HCT116 (cell line): Measurements from ENCODE around the gene ZC2HC1C. TPM values are rescaled to one million over a fixed set of nuclear protein-coding genes. Genes with fewer than 3 reads are reported as not detected.

Experiments used
- ATAC-seq: fragments of 200-7000 bp; cut with Tn5 transposase; 2 replicates; pipeline ENCODE4 v1.9.1; 2020; ENCODE audit warnings: mild to moderate bottlenecking, moderate library complexity
- BruUV-seq: library from RNA; stranded (reverse); fragments of 400-500 nt; replicated peaks from 2 replicates; lab custom pipeline; 2021; lab: Mats Ljungman, UMichigan
- CTCF ChIA-PET: fragments of 300-600 bp; sonication (Branson Sonifier 250); formaldehyde crosslinking; loops from one replicate; lab custom pipeline; 2021; ENCODE audit warnings: antibody characterized with exemption; lab: Charles Lee
- POLR2A ChIA-PET: fragments of 300-600, 350-600 bp; sonication (Branson Sonifier 250); formaldehyde crosslinking; loops from one replicate; lab custom pipeline; 2021; ENCODE audit warnings: antibody characterized with exemption; lab: Charles Lee
- RAD21 ChIA-PET, 2 experiments: fragments of 300-600 bp; sonication (Branson Sonifier 250); formaldehyde crosslinking; loops; one replicate each; lab custom pipeline; 2023; ENCODE audit warnings: low total read pairs in 2 of 2; ENCODE audit not compliant: uncharacterized antibody in 2 of 2, unreplicated experiment in 2 of 2, low non-redundant PET in 1 of 2; lab: Charles Lee
- DNase-seq: peaks from one replicate; pipeline ENCODE4 v3.0.0-alpha.2; 2010; ENCODE audit warnings: low read depth, low spot score
- H2AFZ ChIP-seq: fragments of 200-600 bp; shearing (Covaris generic), sonication (generic); 2 replicates; pipeline ENCODE4 v1.6.1; 2017; ENCODE audit warnings: low read depth, mixed run types, mixed read lengths, antibody characterized with exemption, low read length; ENCODE audit not compliant: poor library complexity, severe bottlenecking
- H3K27ac ChIP-seq: 2 replicates; pipeline ENCODE4 v1.5.1; 2012; ENCODE audit warnings: low read depth, low read length
- H3K27me3 ChIP-seq: fragments of 200-600 bp; sonication (generic); 2 replicates; pipeline ENCODE4 v1.6.1; 2016; ENCODE audit warnings: mixed run types, low read length, mixed read lengths; ENCODE audit not compliant: insufficient read depth
- H3K36me3 ChIP-seq, 2 experiments: fragments of 200-500 bp in 1 of 2; fragments of 200-600 bp in 1 of 2; sonication (Bioruptor generic) in 1 of 2; sonication (generic) in 1 of 2; 2 replicates each; pipeline versions ENCODE4 v1.5.1 to v1.6.1; 2014 to 2016; ENCODE audit warnings: low read length in 2 of 2, inconsistent platforms in 1 of 2, mixed read lengths in 1 of 2, mixed run types in 1 of 2; ENCODE audit not compliant: insufficient read depth in 2 of 2, control insufficient read depth in 1 of 2
- H3K4me1 ChIP-seq, 2 experiments: fragments of 200-600 bp in 1 of 2; sonication (generic) in 1 of 2; 2 replicates each; pipeline versions ENCODE4 v1.5.1 to v1.6.1; 2012 to 2017; ENCODE audit warnings: low read length in 2 of 2, inconsistent platforms in 1 of 2, mild to moderate bottlenecking in 1 of 2, mixed read lengths in 1 of 2, mixed run types in 1 of 2, moderate library complexity in 1 of 2; ENCODE audit not compliant: insufficient read depth in 2 of 2, control insufficient read depth in 1 of 2
- H3K4me2 ChIP-seq: fragments of 200-600 bp; sonication (generic); 2 replicates; pipeline ENCODE4 v1.6.1; 2017; ENCODE audit warnings: mixed run types, low read length, mixed read lengths
- H3K4me3 ChIP-seq, 2 experiments: fragments of 200-600 bp in 1 of 2; sonication (generic) in 1 of 2; replicated peaks in 1 of 2; 2 replicates each; pipeline ENCODE4 v1.5.1; 2011 to 2016; ENCODE audit warnings: low read length in 2 of 2, control low read depth in 1 of 2, low read depth in 1 of 2, mild to moderate bottlenecking in 1 of 2, mixed read lengths in 1 of 2, mixed run types in 1 of 2
- H3K79me2 ChIP-seq: fragments of 200-600 bp; sonication (generic); 2 replicates; pipeline ENCODE4 v1.6.1; 2017; ENCODE audit warnings: mild to moderate bottlenecking, mixed run types, low read length, moderate library complexity, mixed read lengths; ENCODE audit not compliant: insufficient read depth
- H3K9ac ChIP-seq: fragments of 200-600 bp; sonication (generic); 2 replicates; pipeline ENCODE4 v1.6.1; 2016; ENCODE audit warnings: low read length, mixed read lengths
- H3K9me2 ChIP-seq: fragments of 200-600 bp; sonication (generic), shearing (Covaris generic); 2 replicates; pipeline ENCODE4 v1.6.1; 2017; ENCODE audit warnings: mixed run types, mild to moderate bottlenecking, moderate library complexity; ENCODE audit not compliant: insufficient read depth
- H3K9me3 ChIP-seq, 2 experiments: fragments of 200-500 bp in 1 of 2; fragments of 200-600 bp in 1 of 2; sonication (Bioruptor generic) in 1 of 2; sonication (generic) in 1 of 2; 2 replicates each; pipeline ENCODE4 v1.6.1; 2014 to 2017; ENCODE audit warnings: low read length in 2 of 2, mixed read lengths in 2 of 2, inconsistent platforms in 1 of 2, low read depth in 1 of 2, mild to moderate bottlenecking in 1 of 2, mixed run types in 1 of 2, moderate library complexity in 1 of 2; ENCODE audit not compliant: control insufficient read depth in 1 of 2, insufficient read depth in 1 of 2
- H4K20me1 ChIP-seq: fragments of 200-600 bp; sonication (generic), shearing (Covaris generic); 2 replicates; pipeline ENCODE4 v1.6.1; 2017; ENCODE audit warnings: mixed run types, mild to moderate bottlenecking, moderate library complexity; ENCODE audit not compliant: insufficient read depth
- CBX3 ChIP-seq: IDR thresholded peaks from 2 replicates; pipeline ENCODE4 v1.6.1; 2012; ENCODE audit warnings: low read depth
- ELF1 ChIP-seq: IDR thresholded peaks from 2 replicates; pipeline ENCODE4 v1.6.1; 2012; ENCODE audit warnings: low read depth, borderline replicate concordance
- EZH2 ChIP-seq: fragments of 200-600 bp; sonication (generic); IDR thresholded peaks from 2 replicates; pipeline ENCODE4 v1.6.1; 2017; ENCODE audit warnings: antibody characterized with exemption, mixed run types
- MAX ChIP-seq: IDR thresholded peaks from 2 replicates; pipeline ENCODE4 v1.6.1; 2012
- POLR2AphosphoS5 ChIP-seq: IDR thresholded peaks from 2 replicates; pipeline ENCODE4 v1.6.1; 2011; ENCODE audit warnings: mild to moderate bottlenecking, low read depth, low read length, moderate library complexity
- REST ChIP-seq: IDR thresholded peaks from 2 replicates; pipeline ENCODE4 v1.6.1; 2012; ENCODE audit warnings: low read depth
- SIN3A ChIP-seq: IDR thresholded peaks from 2 replicates; pipeline ENCODE4 v1.6.1; 2012; ENCODE audit warnings: low read depth
- TCF7L2 ChIP-seq: IDR thresholded peaks from 2 replicates; pipeline ENCODE4 v1.7.0; 2011; ENCODE audit warnings: borderline replicate concordance, inconsistent platforms; ENCODE audit not compliant: insufficient read depth, insufficient read length; ENCODE audit errors: extremely low read depth
- intact Hi-C: fragments of 100-400 bp; cut with micrococcal nuclease; formaldehyde crosslinking; loops from 2 replicates; pipeline ENCODE4 v1.10.0; 2022
- total RNA-seq: library from RNA; stranded (reverse); gene quantifications from one replicate; pipeline ENCODE4 v1.2.1, GENCODE V29; 2021; ENCODE audit not compliant: unreplicated experiment

The ZC2HC1C gene
- total RNA-seq, 1 experiment from 2014 or later = 0.98 TPM

- BruUV-seq = no TSS peak
- Histone ChIP-seq H3K9me2 (no peaks in the 10 kb centered on the region), H3K36me3 (peaks cover 0 to 7% of the 10 kb centered on the region in 2 experiments; a peak in 2 of 4 replicates), H4K20me1 (no peaks in the 10 kb centered on the region), H3K79me2 (peaks cover 26% of the 10 kb centered on the region), H3K27me3 (no peaks in the 10 kb centered on the region), H3K4me2 (peak overlapping the region; percentile 82), H3K4me1 (peaks cover 0 to 16% of the 10 kb centered on the region in 2 experiments; a peak in 3 of 4 replicates), H2AFZ (peak overlapping the region; percentile 71), H3K9ac (peak overlapping the region; percentile 70), H3K27ac (no peak overlapping the region), H3K4me3 (peak overlapping the region; percentile 50 to 59), H3K9me3 (no peaks in the 10 kb centered on the region)
- ATAC-seq = peak; percentile 8; the same call in 1 of the 2 replicates
- DNase-seq = no peak
- CTCF ChIA-PET = interaction anchor here (0.9 kb wide), 1 partner anchor 107 kb away, joined by 3 read pairs; no protein-coding TSS in a partner anchor
- RAD21 ChIA-PET = no interaction called here
- intact Hi-C loops = no loop called here
- POLR2A ChIA-PET = no interaction called here
- no peak for TF ChIP-seq REST
- no peak for TF ChIP-seq MAX
- no peak for TF ChIP-seq POLR2AphosphoS5
- no peak for TF ChIP-seq SIN3A
- TF ChIP-seq TCF7L2 = no peak
- no peak for TF ChIP-seq ELF1
- no peak for TF ChIP-seq CBX3
- TF ChIP-seq EZH2 = no peak
Measured at GRCh38 chr14:75051556-75051899, 17.9 kb upstream of the ZC2HC1C start.
